HepG2 (cell line): ENCODE measurements around the gene TAS2R19.

Source experiments
- ELF1 ChIP-seq: sonication (generic); formaldehyde crosslinking; IDR thresholded peaks from 2 replicates; pipeline ENCODE4 v1.4.0; 2020; ENCODE audit warnings: missing genetic modification reagents
- GRHL1 ChIP-seq: sonication (generic); formaldehyde crosslinking; conservative IDR thresholded peaks from 2 replicates; pipeline ENCODE4 v1.8.0; 2022; ENCODE audit warnings: missing genetic modification reagents
- IRF2 ChIP-seq: IDR thresholded peaks from 2 replicates; pipeline ENCODE4 v1.6.1; 2018; ENCODE audit warnings: missing genetic modification reagents, missing compliant biosample characterization
- NFYB ChIP-seq: sonication (generic); formaldehyde crosslinking; IDR thresholded peaks from 2 replicates; pipeline ENCODE4 v1.4.0; 2020; ENCODE audit warnings: missing genetic modification reagents
- ONECUT2 ChIP-seq: sonication (generic); formaldehyde crosslinking; IDR thresholded peaks from 2 replicates; pipeline ENCODE4 v1.4.0; 2020; ENCODE audit warnings: missing genetic modification reagents
- SAFB2 ChIP-seq: sonication (generic); formaldehyde crosslinking; IDR thresholded peaks from 2 replicates; pipeline ENCODE4 v1.5.1; 2020; ENCODE audit warnings: missing genetic modification reagents, low read depth, mild to moderate bottlenecking, borderline replicate concordance
- TAF1 ChIP-seq: sonication (generic); formaldehyde crosslinking; IDR thresholded peaks from 2 replicates; pipeline ENCODE4 v1.4.0; 2020; ENCODE audit warnings: missing genetic modification reagents
- ZNF10 ChIP-seq: sonication (generic); formaldehyde crosslinking; IDR thresholded peaks from 2 replicates; pipeline ENCODE4 v1.4.0; 2020; ENCODE audit warnings: mild to moderate bottlenecking, low read depth, missing genetic modification reagents, borderline replicate concordance
- ZSCAN29 ChIP-seq: sonication (generic); formaldehyde crosslinking; conservative IDR thresholded peaks from 2 replicates; pipeline ENCODE4 v1.4.0; 2020; ENCODE audit warnings: mild to moderate bottlenecking, missing genetic modification reagents

- no peak for TF ChIP-seq ONECUT2
- TF ChIP-seq ZNF10 (CRISPR knock-in tag), result no peak
- no peak for TF ChIP-seq ZSCAN29 (CRISPR knock-in tag)
- TF ChIP-seq TAF1 (CRISPR knock-in tag), result no peak
- TF ChIP-seq ELF1 (CRISPR knock-in tag), result no peak
- no peak for TF ChIP-seq SAFB2 (CRISPR knock-in tag)
- no peak for TF ChIP-seq GRHL1 (CRISPR knock-in tag)
- TF ChIP-seq IRF2 (CRISPR knock-in tag), result no peak
- no peak for TF ChIP-seq NFYB (CRISPR knock-in tag)
Measured at GRCh38 chr12:11023387-11023786, 967 bp upstream of the TAS2R19 start.
